ENCODE data around the gene PHYHIPL.

GRCh38 chr10:59242057-59242456 is 65.6 kb downstream of the PHYHIPL start:
- no peak for TF ChIP-seq GATA3 (IDR thresholded peaks at IDR 0.05; ENCODE audit: low read depth, low read length)
- no peak for TF ChIP-seq GATA2 (IDR thresholded peaks at IDR 0.05; ENCODE audit: low read depth, low read length)
